GM10248 (cell line): Measurements from ENCODE around the gene SLC23A3.

Source experiments
- CTCF ChIA-PET: fragments of 300-600 bp; sonication (Branson Sonifier 250); formaldehyde crosslinking; extraction: SDS; loops from one replicate; lab custom pipeline; 2021; ENCODE audit warnings: antibody characterized with exemption; lab: Yijun Ruan, JAX
- POLR2A ChIA-PET: fragments of 350-650 bp; sonication (Branson Sonifier 250); formaldehyde crosslinking; extraction: SDS; loops from one replicate; lab custom pipeline; 2020; ENCODE audit warnings: antibody characterized with exemption; lab: Yijun Ruan, JAX
- DNase-seq: peaks from one replicate; pipeline ENCODE4 v3.0.0; 2012; ENCODE audit errors: extremely low spot score
- CTCF ChIP-seq: IDR thresholded peaks from 2 replicates; pipeline ENCODE4 v1.5.1; 2012; ENCODE audit warnings: mild to moderate bottlenecking, low read depth; ENCODE audit errors: extremely low read depth, missing control alignments, control extremely low read depth

Gene SLC23A3, protein sequence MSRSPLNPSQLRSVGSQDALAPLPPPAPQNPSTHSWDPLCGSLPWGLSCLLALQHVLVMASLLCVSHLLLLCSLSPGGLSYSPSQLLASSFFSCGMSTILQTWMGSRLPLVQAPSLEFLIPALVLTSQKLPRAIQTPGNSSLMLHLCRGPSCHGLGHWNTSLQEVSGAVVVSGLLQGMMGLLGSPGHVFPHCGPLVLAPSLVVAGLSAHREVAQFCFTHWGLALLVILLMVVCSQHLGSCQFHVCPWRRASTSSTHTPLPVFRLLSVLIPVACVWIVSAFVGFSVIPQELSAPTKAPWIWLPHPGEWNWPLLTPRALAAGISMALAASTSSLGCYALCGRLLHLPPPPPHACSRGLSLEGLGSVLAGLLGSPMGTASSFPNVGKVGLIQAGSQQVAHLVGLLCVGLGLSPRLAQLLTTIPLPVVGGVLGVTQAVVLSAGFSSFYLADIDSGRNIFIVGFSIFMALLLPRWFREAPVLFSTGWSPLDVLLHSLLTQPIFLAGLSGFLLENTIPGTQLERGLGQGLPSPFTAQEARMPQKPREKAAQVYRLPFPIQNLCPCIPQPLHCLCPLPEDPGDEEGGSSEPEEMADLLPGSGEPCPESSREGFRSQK

GRCh38 chr2:219169930-219170654 lies at the start of gene SLC23A3:
Gene SLC23A3, minus strand, starts transcription at chr2:219170029. Its CDS starts 45 bp downstream, at chr2:219169984.
- CTCF ChIA-PET = interaction anchor here (0.7 to 8.6 kb wide), 20 partner anchors 10 to 272 kb away, joined by 3 to 164 read pairs (median 5); partner anchors contain the start of genes ANKZF1, DNAJB2 and NHEJ1
- POLR2A ChIA-PET = no interaction called here
- TF ChIP-seq CTCF = no peak
- DNase-seq = no peak

DNA sequence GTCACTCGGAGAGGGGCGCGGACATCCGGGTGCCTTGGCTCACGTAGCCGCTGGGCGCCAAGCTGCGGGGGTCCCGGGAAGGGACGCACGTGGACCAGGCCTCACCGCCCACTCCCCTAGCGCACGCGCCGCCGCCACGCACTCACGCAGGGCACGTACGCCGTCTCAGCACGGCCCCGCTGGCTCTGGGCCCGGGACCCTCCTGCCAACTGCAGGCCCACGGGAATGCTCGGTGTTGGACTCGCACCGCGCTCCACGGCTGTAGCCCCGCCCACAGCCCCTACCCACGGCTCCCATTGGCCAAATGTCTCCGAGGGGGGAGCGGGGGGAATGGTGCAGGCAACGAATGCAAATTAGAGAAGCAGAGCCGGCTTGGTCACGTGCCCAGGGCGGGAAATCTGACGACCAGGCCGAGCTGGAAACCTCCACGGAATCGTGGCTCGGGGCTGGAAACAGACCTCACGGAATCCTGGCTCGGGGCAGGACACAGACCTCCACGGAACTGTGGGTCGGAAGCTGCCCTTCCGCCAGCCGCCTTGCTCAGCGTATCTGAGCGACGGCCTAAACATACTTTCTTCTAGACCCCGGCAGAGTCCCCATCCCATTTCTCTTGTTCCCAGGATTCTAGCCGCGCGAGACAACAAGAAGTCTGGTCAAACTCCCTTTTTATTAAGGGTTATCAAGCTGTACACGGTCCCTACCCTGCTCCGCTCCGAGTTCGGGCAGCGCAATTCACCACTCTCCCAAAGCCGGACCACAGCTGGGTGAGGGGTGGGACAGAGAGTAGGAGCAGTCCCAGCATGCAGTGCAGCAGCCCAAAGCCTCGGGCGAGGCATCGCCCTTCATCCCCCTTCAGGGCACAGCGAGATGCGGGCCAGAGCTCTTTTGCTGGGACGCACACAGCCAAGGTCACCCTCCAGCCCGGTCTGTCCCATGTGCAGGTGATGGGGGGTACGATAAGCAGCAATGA lies 49.2 kb upstream of the SLC23A3 start, which contains the start of gene ABCB6:
Gene ABCB6 (minus strand): TSS at position 227 of the 970 bp plus-strand sequence. CDS start 285 bp downstream, outside the sequence.
- peak; percentile 93 for DNase-seq
- no peak for TF ChIP-seq CTCF
- ChIA-PET POLR2A (interaction anchor here (0.6 to 0.8 kb wide), 3 partner anchors 36 to 47 kb away, joined by 3 to 4 read pairs (median 3); no protein-coding TSS in a partner anchor), CTCF (interaction anchor here (0.6 to 1.8 kb wide), 6 partner anchors 19 to 76 kb away, joined by 3 to 6 read pairs (median 4); partner anchors contain the start of gene DNAJB2)

DNA sequence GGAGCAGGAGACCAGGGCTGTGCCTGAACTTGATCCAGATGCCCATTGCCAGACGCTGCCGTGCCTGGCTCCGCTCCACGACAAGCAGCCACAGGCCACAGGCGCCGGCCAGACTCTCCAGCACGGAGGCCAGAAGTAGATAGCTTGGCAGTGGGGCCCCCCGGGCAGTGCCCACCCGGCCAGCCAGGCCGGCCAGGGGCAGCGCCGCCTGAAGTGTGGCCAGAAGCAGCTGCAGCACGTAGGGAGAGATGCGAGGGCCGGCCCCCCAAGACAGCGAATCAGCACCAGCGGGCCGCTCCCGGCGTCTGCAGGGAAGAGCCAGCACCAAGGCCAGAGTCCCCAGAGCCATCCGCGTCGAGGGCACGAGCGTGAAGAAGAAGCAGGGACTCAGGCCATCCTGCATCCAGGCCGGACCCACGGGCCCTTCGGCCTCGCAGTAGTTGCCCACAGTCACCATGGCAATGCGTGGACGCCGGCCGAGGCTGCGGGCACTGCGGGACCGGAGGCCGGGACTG lies 48.4 kb upstream of the SLC23A3 start:
- ChIA-PET CTCF (interaction anchor here (0.8 to 1.8 kb wide), 3 partner anchors 59 to 77 kb away, joined by 4 to 6 read pairs (median 6); partner anchors contain the start of gene DNAJB2), POLR2A (interaction anchor here (0.8 to 1.0 kb wide), 2 partner anchors 34 to 36 kb away, joined by 3 read pairs; no protein-coding TSS in a partner anchor)
- DNase-seq = peak; percentile 51
- no peak for TF ChIP-seq CTCF

DNA sequence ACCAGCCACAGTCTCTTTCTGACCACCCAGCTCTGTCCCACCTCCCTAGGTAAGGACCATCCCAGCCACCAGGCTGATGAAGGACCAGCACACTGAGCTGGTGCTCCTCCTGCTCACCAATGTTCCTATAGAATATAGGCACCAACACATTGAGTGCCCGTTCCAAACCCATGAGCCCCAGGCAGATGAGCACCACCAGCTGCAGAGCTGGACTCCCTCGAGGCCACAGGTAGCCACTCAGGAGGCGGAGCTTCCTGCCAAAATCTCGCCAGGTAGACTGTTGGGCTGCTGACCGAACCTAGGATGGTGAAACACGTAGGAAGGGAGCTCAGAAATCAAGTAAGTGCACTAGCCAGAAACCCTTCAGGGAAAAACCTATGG lies 46.7 kb upstream of the SLC23A3 start:
- ChIA-PET CTCF (interaction anchor here (1.2 to 2.1 kb wide), 4 partner anchors 14 to 78 kb away, joined by 3 to 9 read pairs (median 5); partner anchors contain the start of gene ANKZF1), POLR2A (interaction anchor here (0.6 to 1.2 kb wide), 4 partner anchors 7 to 381 kb away, joined by 3 to 12 read pairs (median 4); no protein-coding TSS in a partner anchor)
- no peak for TF ChIP-seq CTCF
- no peak for DNase-seq

GRCh38 chr2:219215871-219216534 lies 46.2 kb upstream of the SLC23A3 start:
- CTCF ChIA-PET = interaction anchor here (0.7 to 2.1 kb wide), 5 partner anchors 11 to 79 kb away, joined by 3 to 9 read pairs (median 5); partner anchors contain the start of gene ANKZF1
- no peak for DNase-seq
- POLR2A ChIA-PET = interaction anchor here (0.6 to 0.7 kb wide), 2 partner anchors 9 to 63 kb away, joined by 3 to 12 read pairs; no protein-coding TSS in a partner anchor

More at GRCh38 chr2:219215871-219216534, 46.2 kb upstream of the SLC23A3 start:
- TF ChIP-seq CTCF = no peak
